Caco-2 (cell line): ENCODE measurements around the gene ARHGEF12. TPM values are rescaled to one million over a fixed set of nuclear protein-coding genes. Genes with fewer than 3 reads are reported as not detected.

Experiments
- BruUV-seq: library from RNA; stranded (reverse); fragments of 400-500 nt; replicated peaks from 2 replicates; lab custom pipeline; 2021; lab: Mats Ljungman, UMichigan
- CTCF ChIA-PET: fragments of 300-600 bp; sonication (Branson Sonifier 250); formaldehyde crosslinking; loops from one replicate; lab custom pipeline; 2022; ENCODE audit warnings: antibody characterized with exemption; lab: Charles Lee
- POLR2A ChIA-PET: fragments of 300-600 bp; sonication (Branson Sonifier 250); formaldehyde crosslinking; loops from one replicate; lab custom pipeline; 2022; ENCODE audit warnings: antibody characterized with exemption; lab: Charles Lee
- DNase-seq, 2 experiments: peaks; one replicate each; pipeline versions ENCODE4 v3.0.0 to v3.0.0-alpha.2; 2020 to 2022
- H3K27me3 ChIP-seq: replicated peaks from 2 replicates; pipeline ENCODE4 v1.6.0; 2011; ENCODE audit warnings: low read length; ENCODE audit not compliant: control insufficient read depth, insufficient read depth
- H3K36me3 ChIP-seq: 2 replicates; pipeline ENCODE4 v1.5.1; 2011; ENCODE audit warnings: low read length; ENCODE audit not compliant: control insufficient read depth, insufficient read depth
- H3K4me1 ChIP-seq: fragments of 250-450 bp; sonication (Bioruptor Pico); 2 replicates; pipeline ENCODE4 v1.5.1; 2020; ENCODE audit warnings: mild to moderate bottlenecking
- H3K4me3 ChIP-seq: 2 replicates; pipeline ENCODE4 v1.5.1; 2011; ENCODE audit warnings: low read depth, mild to moderate bottlenecking, control low read depth, low read length
- H3K9me3 ChIP-seq: fragments of 250-450 bp; sonication (Bioruptor Pico); 2 replicates; pipeline ENCODE4 v1.5.1; 2020; ENCODE audit warnings: mild to moderate bottlenecking, moderate library complexity
- H3K27ac Mint-ChIP-seq: one replicate; pipeline ENCODE4 v1.8.0; 2022; ENCODE audit warnings: mixed read lengths; ENCODE audit not compliant: unreplicated experiment
- H3K27me3 Mint-ChIP-seq: one replicate; pipeline ENCODE4 v1.8.0; 2022; ENCODE audit warnings: mixed read lengths; ENCODE audit not compliant: insufficient read depth, unreplicated experiment
- H3K36me3 Mint-ChIP-seq: one replicate; pipeline ENCODE4 v1.8.0; 2022; ENCODE audit warnings: mild to moderate bottlenecking, mixed read lengths; ENCODE audit not compliant: insufficient read depth, unreplicated experiment
- H3K4me1 Mint-ChIP-seq: one replicate; pipeline ENCODE4 v1.8.0; 2022; ENCODE audit warnings: low read depth, mixed read lengths; ENCODE audit not compliant: unreplicated experiment
- H3K4me3 Mint-ChIP-seq: one replicate; pipeline ENCODE4 v1.8.0; 2022; ENCODE audit warnings: mild to moderate bottlenecking, moderate library complexity, mixed read lengths; ENCODE audit not compliant: unreplicated experiment
- H3K9me3 Mint-ChIP-seq: one replicate; pipeline ENCODE4 v1.8.0; 2022; ENCODE audit warnings: mixed read lengths; ENCODE audit not compliant: unreplicated experiment
- intact Hi-C: fragments of 100-400 bp; cut with micrococcal nuclease; formaldehyde crosslinking; loops from one replicate; pipeline ENCODE4 v1.10.0; 2022; ENCODE audit not compliant: unreplicated experiment
- total RNA-seq: library from RNA; stranded (reverse); gene quantifications from 2 replicates; pipeline ENCODE4 v1.2.3, GENCODE V29; 2022
- TF ChIP-seq, protein P1 (sequence below), 2 experiments: fragments of 200-600 bp in 1 of 2; IDR thresholded peaks; 1 replicate in 1 of 2; 2 replicates in 1 of 2; pipeline versions ENCODE4 v1.5.1 to v1.8.0; 2011 to 2022; ENCODE audit warnings: antibody characterized with exemption in 1 of 2, control low read depth in 1 of 2, inconsistent platforms in 1 of 2, low read depth in 1 of 2, low read length in 1 of 2, mild to moderate bottlenecking in 1 of 2, moderate library complexity in 1 of 2; ENCODE audit not compliant: insufficient read depth in 1 of 2, severe bottlenecking in 1 of 2, unreplicated experiment in 1 of 2

ARHGEF12 gene
- total RNA-seq, 1 experiment from 2014 or later, result 89.3 TPM

DNA sequence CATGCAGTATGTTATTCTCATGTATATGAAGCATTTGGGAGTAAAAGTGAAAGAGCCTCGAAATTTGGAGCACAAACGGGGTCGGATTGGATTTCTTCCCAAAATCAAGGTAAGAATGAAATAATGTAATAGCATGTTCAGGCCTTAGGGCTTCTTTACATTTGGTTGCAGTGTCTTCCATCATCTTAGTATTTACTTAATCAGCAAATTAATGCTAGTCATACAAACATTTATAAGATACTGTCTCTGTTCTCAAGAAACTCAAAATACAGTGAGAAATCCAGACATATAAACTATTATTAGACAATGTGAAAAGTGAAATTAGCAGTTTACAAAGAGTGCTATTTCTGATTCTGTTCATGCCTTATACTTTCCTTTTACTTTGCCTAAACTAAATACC lies 112.0 kb downstream of the ARHGEF12 start:
- no peak for DNase-seq
- Histone ChIP-seq H3K36me3 (peaks cover 2% of the 10 kb centered on the region), H3K9me3 (no peaks in the 10 kb centered on the region), H3K27me3 (no peaks in the 10 kb centered on the region), H3K4me1 (no peaks in the 10 kb centered on the region), H3K4me3 (no peak overlapping the region)
- Mint-ChIP-seq H3K27me3 (no peaks in the 10 kb centered on the region), H3K9me3 (no peaks in the 10 kb centered on the region), H3K36me3 (peaks cover 75% of the 10 kb centered on the region), H3K4me3 (no peak overlapping the region), H3K27ac (no peak overlapping the region), H3K4me1 (no peaks in the 10 kb centered on the region)
- BruUV-seq, result no TSS peak
- ChIA-PET CTCF (no interaction called here), POLR2A (no interaction called here)
- intact Hi-C loops, result no loop called here
- TF ChIP-seq, protein P1, sequence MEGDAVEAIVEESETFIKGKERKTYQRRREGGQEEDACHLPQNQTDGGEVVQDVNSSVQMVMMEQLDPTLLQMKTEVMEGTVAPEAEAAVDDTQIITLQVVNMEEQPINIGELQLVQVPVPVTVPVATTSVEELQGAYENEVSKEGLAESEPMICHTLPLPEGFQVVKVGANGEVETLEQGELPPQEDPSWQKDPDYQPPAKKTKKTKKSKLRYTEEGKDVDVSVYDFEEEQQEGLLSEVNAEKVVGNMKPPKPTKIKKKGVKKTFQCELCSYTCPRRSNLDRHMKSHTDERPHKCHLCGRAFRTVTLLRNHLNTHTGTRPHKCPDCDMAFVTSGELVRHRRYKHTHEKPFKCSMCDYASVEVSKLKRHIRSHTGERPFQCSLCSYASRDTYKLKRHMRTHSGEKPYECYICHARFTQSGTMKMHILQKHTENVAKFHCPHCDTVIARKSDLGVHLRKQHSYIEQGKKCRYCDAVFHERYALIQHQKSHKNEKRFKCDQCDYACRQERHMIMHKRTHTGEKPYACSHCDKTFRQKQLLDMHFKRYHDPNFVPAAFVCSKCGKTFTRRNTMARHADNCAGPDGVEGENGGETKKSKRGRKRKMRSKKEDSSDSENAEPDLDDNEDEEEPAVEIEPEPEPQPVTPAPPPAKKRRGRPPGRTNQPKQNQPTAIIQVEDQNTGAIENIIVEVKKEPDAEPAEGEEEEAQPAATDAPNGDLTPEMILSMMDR (IDR thresholded peaks at IDR 0.05; ENCODE audit: insufficient read depth in 1 of 2, low read depth in 1 of 2, low read length in 1 of 2, severe bottlenecking in 1 of 2, unreplicated experiment in 1 of 2), result no peak

DNA sequence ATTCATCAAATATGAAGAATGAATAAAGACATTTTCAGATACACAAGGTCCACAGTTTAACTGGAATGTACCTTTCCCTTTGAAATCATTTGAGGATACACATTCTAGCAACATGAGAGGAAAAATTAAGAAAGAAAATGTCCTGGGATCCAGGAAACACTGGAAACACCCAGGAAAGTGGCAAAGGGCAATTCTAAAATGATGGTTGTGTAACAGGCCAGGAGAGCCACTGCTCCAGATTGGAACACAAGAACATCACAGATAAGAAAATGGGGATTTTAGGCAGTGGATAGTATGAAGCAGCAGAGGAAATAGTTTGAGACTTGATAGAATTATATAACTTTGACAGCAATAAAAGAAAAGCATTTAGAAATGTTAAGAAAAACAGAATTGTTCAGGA lies 119.3 kb downstream of the ARHGEF12 start:
- TF ChIP-seq, protein P1 (IDR thresholded peaks at IDR 0.05; ENCODE audit: insufficient read depth in 1 of 2, low read depth in 1 of 2, low read length in 1 of 2, severe bottlenecking in 1 of 2, unreplicated experiment in 1 of 2), result no peak
- intact Hi-C loops, result no loop called here
- no peaks in the 10 kb centered on the region for H3K9me3 ChIP-seq
- peaks cover 3% of the 10 kb centered on the region for H3K36me3 ChIP-seq
- Mint-ChIP-seq H3K36me3 (peaks cover 67% of the 10 kb centered on the region), H3K4me3 (no peak overlapping the region), H3K9me3 (no peaks in the 10 kb centered on the region), H3K27me3 (no peaks in the 10 kb centered on the region), H3K27ac (no peak overlapping the region), H3K4me1 (no peaks in the 10 kb centered on the region)
- CTCF ChIA-PET, result no interaction called here
- no TSS peak for BruUV-seq
- POLR2A ChIA-PET, result no interaction called here
- H3K27me3 ChIP-seq, result no peaks in the 10 kb centered on the region
- H3K4me1 ChIP-seq, result no peaks in the 10 kb centered on the region
- DNase-seq, result no peak
- no peak overlapping the region for H3K4me3 ChIP-seq

DNA sequence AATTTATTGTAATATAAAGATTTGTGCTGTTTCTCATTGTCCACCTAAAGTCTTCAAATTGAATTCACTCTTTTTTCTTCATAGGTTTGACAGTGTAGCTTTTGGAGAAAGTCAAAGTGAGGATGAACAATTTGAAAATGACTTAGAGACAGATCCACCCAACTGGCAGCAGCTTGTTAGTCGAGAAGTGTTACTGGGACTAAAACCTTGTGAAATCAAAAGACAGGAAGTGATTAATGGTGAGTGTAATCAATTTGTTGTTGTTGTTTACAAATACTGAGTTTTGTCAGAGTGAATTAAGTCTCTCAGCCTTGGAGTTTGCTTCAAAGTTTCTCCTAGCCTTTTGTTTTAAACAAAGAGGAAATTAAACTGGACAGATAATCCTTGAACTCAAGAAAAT lies 121.8 kb downstream of the ARHGEF12 start:
- POLR2A ChIA-PET, result no interaction called here
- H3K9me3 Mint-ChIP-seq, result no peaks in the 10 kb centered on the region
- TF ChIP-seq, protein P1 (IDR thresholded peaks at IDR 0.05; ENCODE audit: insufficient read depth in 1 of 2, low read depth in 1 of 2, low read length in 1 of 2, severe bottlenecking in 1 of 2, unreplicated experiment in 1 of 2), result no peak
- BruUV-seq, result no TSS peak
- H3K27me3 ChIP-seq, result no peaks in the 10 kb centered on the region
- H3K36me3 ChIP-seq, result peaks cover 4% of the 10 kb centered on the region; the same call in 1 of the 2 replicates
- H3K4me3 Mint-ChIP-seq, result no peak overlapping the region
- no peak overlapping the region for H3K27ac Mint-ChIP-seq
- CTCF ChIA-PET, result interaction anchor here (1.0 kb wide), 1 partner anchor 123 kb away, joined by 5 read pairs; no protein-coding TSS in a partner anchor
- intact Hi-C loops, result no loop called here
- H3K4me1 ChIP-seq, result no peaks in the 10 kb centered on the region
- no peak for DNase-seq
- H3K4me3 ChIP-seq, result no peak overlapping the region
- H3K36me3 Mint-ChIP-seq, result peaks cover 71% of the 10 kb centered on the region
- no peaks in the 10 kb centered on the region for H3K9me3 ChIP-seq
- H3K4me1 Mint-ChIP-seq, result no peaks in the 10 kb centered on the region
- no peaks in the 10 kb centered on the region for H3K27me3 Mint-ChIP-seq
